ENCODE results near the gene PHLDB2.

Gene PHLDB2

DNA sequence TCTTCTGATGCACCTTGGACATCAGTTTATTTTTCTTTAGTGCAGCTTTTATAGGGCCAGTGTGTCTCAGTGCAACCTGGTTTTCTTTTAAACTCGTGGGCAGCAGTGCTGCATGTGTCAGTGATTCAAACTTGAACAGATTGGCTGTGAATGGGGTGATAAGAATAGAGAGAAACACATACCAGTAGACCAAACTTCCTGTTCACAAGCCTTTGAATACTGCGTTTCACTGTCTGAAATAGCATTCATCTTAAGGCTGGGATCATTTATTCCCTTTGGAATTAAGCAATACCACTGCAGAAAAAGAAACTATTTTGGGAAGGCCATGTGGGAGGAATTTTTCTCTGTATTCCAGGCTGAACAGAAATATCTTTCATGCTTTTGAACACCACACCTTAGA, 51.7 kb downstream of the PHLDB2 start:
- FAIRE-seq = no peak
- no peak for DNase-seq (ENCODE audit: insufficient read length, low spot score)
- TF ChIP-seq POU2F2 (IDR thresholded peaks at IDR 0.05; ENCODE audit: low read depth, low read length) = no peak
- TF ChIP-seq SPI1 (IDR thresholded peaks at IDR 0.05; ENCODE audit: low read depth, low read length) = no peak
- no peak for TF ChIP-seq POLR2A (IDR thresholded peaks at IDR 0.05; ENCODE audit: low read depth, low read length)
- TF ChIP-seq POLR2AphosphoS5 (IDR thresholded peaks at IDR 0.05; ENCODE audit: low read depth, low read length) = no peak
- no peak for TF ChIP-seq TAF1 (IDR thresholded peaks at IDR 0.05; ENCODE audit: low read depth, low read length)
- TF ChIP-seq PAX5 (IDR thresholded peaks at IDR 0.05; ENCODE audit: insufficient read depth, low read length, severe bottlenecking) = no peak

GRCh38 chr3:111911446-111911845, 52.4 kb downstream of the PHLDB2 start:
- TF ChIP-seq POU2F2 (IDR thresholded peaks at IDR 0.05; ENCODE audit: low read depth, low read length) (no peak), PAX5 (IDR thresholded peaks at IDR 0.05; ENCODE audit: insufficient read depth, low read length, severe bottlenecking) (no peak), TAF1 (IDR thresholded peaks at IDR 0.05; ENCODE audit: low read depth, low read length) (no peak), POLR2AphosphoS5 (IDR thresholded peaks at IDR 0.05; ENCODE audit: low read depth, low read length) (no peak), POLR2A (IDR thresholded peaks at IDR 0.05; ENCODE audit: low read depth, low read length) (no peak)
- FAIRE-seq (no peak), DNase-seq (ENCODE audit: insufficient read length, low spot score) (no peak)

- FAIRE-seq = no peak
- TF ChIP-seq TAF1 (IDR thresholded peaks at IDR 0.05; ENCODE audit: low read depth, low read length) (no peak), POLR2A (IDR thresholded peaks at IDR 0.05; ENCODE audit: low read depth, low read length) (no peak), POLR2AphosphoS5 (IDR thresholded peaks at IDR 0.05; ENCODE audit: low read depth, low read length) (no peak), PAX5 (IDR thresholded peaks at IDR 0.05; ENCODE audit: insufficient read depth, low read length, severe bottlenecking) (no peak), POU2F2 (IDR thresholded peaks at IDR 0.05; ENCODE audit: low read depth, low read length) (no peak), SPI1 (IDR thresholded peaks at IDR 0.05; ENCODE audit: low read depth, low read length) (no peak)
Measured at GRCh38 chr3:111913163-111913763, 54.2 kb downstream of the PHLDB2 start.

GRCh38 chr3:111915905-111916304, 56.8 kb downstream of the PHLDB2 start:
- no peak for TF ChIP-seq TAF1 (IDR thresholded peaks at IDR 0.05; ENCODE audit: low read depth, low read length)
- TF ChIP-seq POU2F2 (IDR thresholded peaks at IDR 0.05; ENCODE audit: low read depth, low read length) = no peak
- TF ChIP-seq PAX5 (IDR thresholded peaks at IDR 0.05; ENCODE audit: insufficient read depth, low read length, severe bottlenecking) = no peak
- TF ChIP-seq POLR2AphosphoS5 (IDR thresholded peaks at IDR 0.05; ENCODE audit: low read depth, low read length) = no peak
- TF ChIP-seq POLR2A (IDR thresholded peaks at IDR 0.05; ENCODE audit: low read depth, low read length) = no peak
- FAIRE-seq = no peak
- DNase-seq (ENCODE audit: insufficient read length, low spot score) = no peak

More at GRCh38 chr3:111913163-111913763, 54.2 kb downstream of the PHLDB2 start:
- no peak for DNase-seq (ENCODE audit: insufficient read length, low spot score)

DNA sequence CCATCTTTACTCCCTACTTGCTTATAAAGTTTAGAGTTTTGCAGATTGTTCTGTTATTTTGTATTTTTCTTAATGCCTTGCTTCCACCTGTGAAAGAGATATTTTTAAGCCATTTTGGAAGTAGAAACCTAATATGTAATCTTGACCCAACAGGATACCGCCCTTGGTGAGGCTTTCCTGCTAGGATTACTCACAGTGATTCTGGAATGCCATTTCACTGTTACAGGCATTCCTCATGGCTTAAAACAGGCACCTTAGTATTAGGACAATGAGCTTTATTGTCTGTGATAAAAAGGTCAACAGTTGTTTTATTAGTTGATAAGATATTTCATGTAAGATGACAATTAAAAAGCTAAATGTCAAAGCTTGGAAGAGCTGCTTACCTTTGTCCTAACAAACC, 58.2 kb downstream of the PHLDB2 start:
- FAIRE-seq = no peak
- DNase-seq (ENCODE audit: insufficient read length, low spot score) = no peak
- no peak for TF ChIP-seq POLR2A (IDR thresholded peaks at IDR 0.05; ENCODE audit: low read depth, low read length)
- TF ChIP-seq POLR2AphosphoS5 (IDR thresholded peaks at IDR 0.05; ENCODE audit: low read depth, low read length) = no peak
- no peak for TF ChIP-seq POU2F2 (IDR thresholded peaks at IDR 0.05; ENCODE audit: low read depth, low read length)
- no peak for TF ChIP-seq SPI1 (IDR thresholded peaks at IDR 0.05; ENCODE audit: low read depth, low read length)
- TF ChIP-seq PAX5 (IDR thresholded peaks at IDR 0.05; ENCODE audit: insufficient read depth, low read length, severe bottlenecking) = no peak
- TF ChIP-seq TAF1 (IDR thresholded peaks at IDR 0.05; ENCODE audit: low read depth, low read length) = no peak

GRCh38 chr3:111919370-111920065, 60.5 kb downstream of the PHLDB2 start:
- DNase-seq (ENCODE audit: insufficient read length, low spot score) (no peak), FAIRE-seq (no peak)
- no peak for TF ChIP-seq POU2F2 (IDR thresholded peaks at IDR 0.05; ENCODE audit: low read depth, low read length)
- no peak for TF ChIP-seq SPI1 (IDR thresholded peaks at IDR 0.05; ENCODE audit: low read depth, low read length)
- TF ChIP-seq PAX5 (IDR thresholded peaks at IDR 0.05; ENCODE audit: insufficient read depth, low read length, severe bottlenecking) = no peak
- TF ChIP-seq POLR2AphosphoS5 (IDR thresholded peaks at IDR 0.05; ENCODE audit: low read depth, low read length) = no peak
- TF ChIP-seq TAF1 (IDR thresholded peaks at IDR 0.05; ENCODE audit: low read depth, low read length) = no peak
- TF ChIP-seq POLR2A (IDR thresholded peaks at IDR 0.05; ENCODE audit: low read depth, low read length) = no peak

DNA sequence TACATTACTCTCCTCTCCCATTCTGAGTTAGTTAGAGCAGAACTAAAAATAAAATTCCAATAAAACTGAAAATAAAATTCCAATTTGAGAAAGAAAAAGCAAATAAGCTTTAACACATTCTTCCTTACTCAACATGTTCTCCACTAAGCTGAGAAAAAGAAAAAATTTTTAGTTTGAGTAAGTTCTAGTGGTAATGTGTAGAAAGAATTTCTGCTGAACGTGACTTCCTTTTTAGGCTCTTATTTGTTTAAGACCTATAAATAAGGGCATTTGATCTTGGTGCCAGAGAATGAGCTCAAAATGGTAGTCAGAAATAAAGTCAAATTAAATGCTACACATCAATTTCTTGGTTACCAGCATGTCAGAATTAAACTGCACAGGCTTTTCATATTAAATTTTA, 62.1 kb downstream of the PHLDB2 start:
- FAIRE-seq = no peak

GRCh38 chr3:111923095-111923771, 64.2 kb downstream of the PHLDB2 start:
- no peak for FAIRE-seq
- no peak for TF ChIP-seq SPI1 (IDR thresholded peaks at IDR 0.05; ENCODE audit: low read depth, low read length)
- TF ChIP-seq PAX5 (IDR thresholded peaks at IDR 0.05; ENCODE audit: insufficient read depth, low read length, severe bottlenecking) = no peak
- DNase-seq (ENCODE audit: insufficient read length, low spot score) = no peak

More for the DNA sequence above, 62.1 kb downstream of the PHLDB2 start:
- TF ChIP-seq POLR2A (IDR thresholded peaks at IDR 0.05; ENCODE audit: low read depth, low read length) (no peak), SPI1 (IDR thresholded peaks at IDR 0.05; ENCODE audit: low read depth, low read length) (no peak), PAX5 (IDR thresholded peaks at IDR 0.05; ENCODE audit: insufficient read depth, low read length, severe bottlenecking) (no peak), POU2F2 (IDR thresholded peaks at IDR 0.05; ENCODE audit: low read depth, low read length) (no peak), TAF1 (IDR thresholded peaks at IDR 0.05; ENCODE audit: low read depth, low read length) (no peak), POLR2AphosphoS5 (IDR thresholded peaks at IDR 0.05; ENCODE audit: low read depth, low read length) (no peak)
- DNase-seq (ENCODE audit: insufficient read length, low spot score) = no peak

- no peak for FAIRE-seq
- DNase-seq (ENCODE audit: insufficient read length, low spot score) = no peak
- TF ChIP-seq POLR2A (IDR thresholded peaks at IDR 0.05; ENCODE audit: low read depth, low read length) (no peak), POLR2AphosphoS5 (IDR thresholded peaks at IDR 0.05; ENCODE audit: low read depth, low read length) (no peak), POU2F2 (IDR thresholded peaks at IDR 0.05; ENCODE audit: low read depth, low read length) (no peak), SPI1 (IDR thresholded peaks at IDR 0.05; ENCODE audit: low read depth, low read length) (no peak), TAF1 (IDR thresholded peaks at IDR 0.05; ENCODE audit: low read depth, low read length) (no peak), PAX5 (IDR thresholded peaks at IDR 0.05; ENCODE audit: insufficient read depth, low read length, severe bottlenecking) (no peak)
Measured at GRCh38 chr3:111923806-111924205, 64.7 kb downstream of the PHLDB2 start.

Measured in GM12891 (cell line).